GM10248 (cell line): ENCODE measurements around the gene FAM163B.

Experiments used
- CTCF ChIA-PET: fragments of 300-600 bp; sonication (Branson Sonifier 250); formaldehyde crosslinking; extraction: SDS; loops from one replicate; lab custom pipeline; 2021; ENCODE audit warnings: antibody characterized with exemption; lab: Yijun Ruan, JAX
- POLR2A ChIA-PET: fragments of 350-650 bp; sonication (Branson Sonifier 250); formaldehyde crosslinking; extraction: SDS; loops from one replicate; lab custom pipeline; 2020; ENCODE audit warnings: antibody characterized with exemption; lab: Yijun Ruan, JAX
- DNase-seq: peaks from one replicate; pipeline ENCODE4 v3.0.0; 2012; ENCODE audit errors: extremely low spot score
- TF ChIP-seq, protein P1 (sequence below): IDR thresholded peaks from 2 replicates; pipeline ENCODE4 v1.5.1; 2012; ENCODE audit warnings: mild to moderate bottlenecking, low read depth; ENCODE audit errors: extremely low read depth, missing control alignments, control extremely low read depth

Gene FAM163B

GRCh38 chr9:133616643-133617405 lies 7.6 kb upstream of the FAM163B start:
- TF ChIP-seq, protein P1, sequence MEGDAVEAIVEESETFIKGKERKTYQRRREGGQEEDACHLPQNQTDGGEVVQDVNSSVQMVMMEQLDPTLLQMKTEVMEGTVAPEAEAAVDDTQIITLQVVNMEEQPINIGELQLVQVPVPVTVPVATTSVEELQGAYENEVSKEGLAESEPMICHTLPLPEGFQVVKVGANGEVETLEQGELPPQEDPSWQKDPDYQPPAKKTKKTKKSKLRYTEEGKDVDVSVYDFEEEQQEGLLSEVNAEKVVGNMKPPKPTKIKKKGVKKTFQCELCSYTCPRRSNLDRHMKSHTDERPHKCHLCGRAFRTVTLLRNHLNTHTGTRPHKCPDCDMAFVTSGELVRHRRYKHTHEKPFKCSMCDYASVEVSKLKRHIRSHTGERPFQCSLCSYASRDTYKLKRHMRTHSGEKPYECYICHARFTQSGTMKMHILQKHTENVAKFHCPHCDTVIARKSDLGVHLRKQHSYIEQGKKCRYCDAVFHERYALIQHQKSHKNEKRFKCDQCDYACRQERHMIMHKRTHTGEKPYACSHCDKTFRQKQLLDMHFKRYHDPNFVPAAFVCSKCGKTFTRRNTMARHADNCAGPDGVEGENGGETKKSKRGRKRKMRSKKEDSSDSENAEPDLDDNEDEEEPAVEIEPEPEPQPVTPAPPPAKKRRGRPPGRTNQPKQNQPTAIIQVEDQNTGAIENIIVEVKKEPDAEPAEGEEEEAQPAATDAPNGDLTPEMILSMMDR = no peak
- ChIA-PET POLR2A (no interaction called here), CTCF (no interaction called here)
- DNase-seq = no peak

DNA sequence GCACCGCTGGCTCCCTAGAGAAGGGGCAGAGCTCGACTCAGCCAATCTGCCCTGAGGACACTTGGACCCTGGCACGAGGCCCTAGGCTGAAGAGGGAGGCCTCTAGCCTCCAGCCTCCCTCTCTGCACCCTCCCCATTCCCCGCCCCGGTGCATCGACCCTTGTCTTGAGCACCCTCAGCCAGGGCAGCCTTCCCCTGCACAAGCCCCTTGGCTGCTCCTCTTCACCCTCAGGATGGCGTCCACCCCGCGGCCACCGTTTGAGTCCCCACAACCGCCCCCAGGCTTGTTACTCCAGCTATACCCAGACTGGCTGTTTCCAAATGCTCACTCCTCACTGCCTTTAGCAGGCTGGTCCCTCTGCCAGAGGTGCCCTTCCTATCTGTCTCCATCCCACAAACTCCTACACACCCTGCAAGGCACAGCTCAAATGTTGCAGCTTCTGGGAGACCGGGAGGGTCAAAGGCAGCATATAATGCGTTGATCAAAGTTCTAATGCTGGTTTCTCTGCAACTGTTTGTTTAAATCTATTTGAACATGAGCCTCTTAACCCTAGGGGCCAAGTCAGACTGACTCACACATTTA lies 6.5 kb upstream of the FAM163B start:
- ChIA-PET CTCF (no interaction called here), POLR2A (no interaction called here)
- TF ChIP-seq, protein P1 = no peak
- no peak for DNase-seq

GRCh38 chr9:133615186-133615585 lies 6.0 kb upstream of the FAM163B start:
- CTCF ChIA-PET = no interaction called here
- POLR2A ChIA-PET = no interaction called here

GRCh38 chr9:133614678-133615077 lies 5.5 kb upstream of the FAM163B start:
- no peak for DNase-seq
- POLR2A ChIA-PET = no interaction called here
- TF ChIP-seq, protein P1 = no peak
- CTCF ChIA-PET = no interaction called here

More at GRCh38 chr9:133615186-133615585, 6.0 kb upstream of the FAM163B start:
- no peak for DNase-seq
- TF ChIP-seq, protein P1 = no peak

DNA sequence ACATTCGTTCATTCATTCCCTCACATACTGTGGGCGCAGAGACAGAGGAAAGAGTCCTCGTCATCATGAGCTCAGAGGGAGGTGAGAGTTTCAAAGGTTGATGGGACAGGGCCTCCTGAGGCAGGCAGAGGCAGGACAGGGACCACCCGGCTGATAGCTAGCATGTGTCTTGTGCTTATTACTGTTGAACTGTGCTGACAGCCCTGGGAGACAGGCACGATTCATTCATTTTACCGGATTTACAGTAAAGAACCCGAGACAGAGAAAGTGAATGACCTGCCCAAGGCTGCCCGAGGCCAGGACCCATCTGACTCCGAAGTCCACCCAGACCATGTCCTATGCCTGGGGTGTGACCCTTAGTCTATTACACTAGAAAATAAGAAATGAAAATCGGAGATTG lies 4.9 kb upstream of the FAM163B start:
- ChIA-PET POLR2A (no interaction called here), CTCF (no interaction called here)
- DNase-seq = no peak
- TF ChIP-seq, protein P1 = no peak

DNA sequence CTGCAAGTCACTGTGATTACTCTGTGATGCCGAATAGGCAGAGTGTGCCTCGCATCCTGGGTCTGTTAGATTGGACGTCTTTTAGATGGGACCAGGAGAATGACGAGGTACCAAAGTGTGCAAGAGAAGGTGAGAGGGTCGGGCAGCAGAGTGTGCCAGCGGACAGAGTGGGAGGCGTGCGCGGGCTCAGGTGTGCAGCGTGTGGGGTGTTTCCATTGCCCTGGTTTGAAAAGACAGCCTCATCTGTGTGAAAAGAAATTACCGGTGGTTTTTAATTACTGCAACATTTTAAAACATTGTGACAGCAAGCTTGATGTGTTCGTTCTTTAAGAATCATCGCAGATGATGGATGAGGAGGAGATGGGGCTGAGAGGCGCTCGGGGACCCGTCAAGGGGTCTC lies 4.2 kb upstream of the FAM163B start:
- ChIA-PET CTCF (no interaction called here), POLR2A (no interaction called here)
- DNase-seq = no peak
- TF ChIP-seq, protein P1 = no peak

DNA sequence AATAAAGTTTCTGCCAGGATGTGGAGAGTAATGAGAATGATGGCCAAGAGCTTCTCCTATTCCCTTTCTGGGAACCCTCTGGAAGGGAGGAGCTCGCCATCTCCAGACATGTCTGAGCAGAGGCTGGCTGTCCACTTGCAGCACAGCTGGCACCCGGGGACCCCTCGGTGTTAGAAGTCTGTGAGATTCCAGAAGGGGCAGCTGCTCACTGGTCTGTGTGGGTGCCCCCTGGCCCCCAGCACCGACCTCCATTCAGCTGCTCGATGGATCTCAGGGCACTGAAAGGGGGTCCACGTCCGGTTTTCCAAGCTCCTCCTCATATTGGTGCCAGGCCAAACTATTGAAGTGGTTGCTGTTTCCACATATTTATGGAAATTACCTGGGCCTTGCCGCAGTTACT lies 3.6 kb upstream of the FAM163B start:
- CTCF ChIA-PET = no interaction called here
- TF ChIP-seq, protein P1 = no peak
- POLR2A ChIA-PET = no interaction called here
- DNase-seq = no peak
